DOHH2 (cell line): ENCODE data around the gene TPM2.
A peak's percentile ranks its signal among the peaks of the same experiment; 100 is the strongest.

Experiments
- H3F3A ChIP-seq: fragments of 200-600 bp; sonication (generic), shearing (Covaris generic); 2 replicates; pipeline ENCODE4 v1.6.0; 2016; ENCODE audit warnings: antibody characterized with exemption, mild to moderate bottlenecking; ENCODE audit not compliant: control insufficient read depth, insufficient read depth
- H3K27ac ChIP-seq: fragments of 200-600 bp; sonication (generic); 2 replicates; pipeline ENCODE4 v1.5.1; 2014; ENCODE audit warnings: low read depth, mild to moderate bottlenecking, low read length, moderate library complexity
- H3K27me3 ChIP-seq: fragments of 200-600 bp; sonication (generic); 2 replicates; pipeline ENCODE4 v1.6.1; 2014; ENCODE audit warnings: mild to moderate bottlenecking, low read length, mixed read lengths; ENCODE audit not compliant: control insufficient read depth
- H3K36me3 ChIP-seq: fragments of 200-600 bp; sonication (generic); 2 replicates; pipeline ENCODE4 v1.6.1; 2014; ENCODE audit warnings: mild to moderate bottlenecking, low read length, moderate library complexity, mixed read lengths; ENCODE audit not compliant: control insufficient read depth
- H3K4me1 ChIP-seq: fragments of 200-600 bp; sonication (generic); 2 replicates; pipeline ENCODE4 v1.6.1; 2014; ENCODE audit warnings: mild to moderate bottlenecking, low read length, mixed read lengths; ENCODE audit not compliant: control insufficient read depth
- H3K4me2 ChIP-seq: fragments of 200-600 bp; sonication (generic); 2 replicates; pipeline ENCODE4 v1.6.0; 2014; ENCODE audit warnings: mild to moderate bottlenecking, low read length, moderate library complexity
- H3K4me3 ChIP-seq: fragments of 200-600 bp; sonication (generic); 2 replicates; pipeline ENCODE4 v1.5.1; 2014; ENCODE audit warnings: mild to moderate bottlenecking, low read length, mixed read lengths
- H3K79me2 ChIP-seq: fragments of 200-600 bp; sonication (generic); 2 replicates; pipeline ENCODE4 v1.6.1; 2014; ENCODE audit warnings: mild to moderate bottlenecking, low read length, mixed read lengths; ENCODE audit not compliant: control insufficient read depth
- H3K9me2 ChIP-seq: fragments of 200-600 bp; sonication (generic); replicated peaks from 2 replicates; pipeline ENCODE4 v1.6.1; 2014; ENCODE audit warnings: mild to moderate bottlenecking, low read length, mixed read lengths; ENCODE audit not compliant: control insufficient read depth
- H3K9me3 ChIP-seq: fragments of 200-600 bp; sonication (generic); 2 replicates; pipeline ENCODE4 v1.6.1; 2014; ENCODE audit warnings: antibody characterized with exemption, low read length, mixed read lengths; ENCODE audit not compliant: control insufficient read depth, insufficient read depth
- H4K20me1 ChIP-seq: fragments of 200-600 bp; sonication (generic); 2 replicates; pipeline ENCODE4 v1.6.0; 2014; ENCODE audit warnings: low read depth, mild to moderate bottlenecking, antibody characterized with exemption, low read length, moderate library complexity; ENCODE audit not compliant: control insufficient read depth, insufficient read depth
- CTCF ChIP-seq: fragments of 200-600 bp; sonication (generic); IDR thresholded peaks from one replicate; pipeline ENCODE4 v1.5.1; 2014; ENCODE audit warnings: antibody characterized with exemption, mild to moderate bottlenecking, low read depth, low read length; ENCODE audit not compliant: poor library complexity, severe bottlenecking
- EZH2phosphoT487 ChIP-seq: fragments of 200-600 bp; sonication (generic); IDR thresholded peaks from 2 replicates; pipeline ENCODE4 v1.6.1; 2017; ENCODE audit warnings: borderline replicate concordance, mild to moderate bottlenecking, antibody characterized with exemption, low read length, moderate library complexity, mixed read lengths

The TPM2 gene

GRCh38 chr9:35732185-35732799 is 42.6 kb upstream of the TPM2 start, which contains the start of the genes CREB3 and TLN1:
TSS of gene CREB3 (plus strand) at chr9:35732666. CDS start at chr9:35732773, 107 bp downstream.
TSS of gene TLN1 (minus strand) at chr9:35732195. CDS start at chr9:35725694, 6,501 bp downstream.
- Histone ChIP-seq H3K36me3 (peaks cover 44% of the 10 kb centered on the region), H3K4me2 (peak within 1 kb of the TSS; percentile 94), H3K79me2 (peaks cover 58% of the 10 kb centered on the region), H3F3A (peaks cover 19% of the 10 kb centered on the region), H3K9me2 (no peaks in the 10 kb centered on the region), H3K4me1 (peaks cover 58% of the 10 kb centered on the region), H3K27me3 (no peaks in the 10 kb centered on the region), H4K20me1 (peaks cover 30% of the 10 kb centered on the region), H3K27ac (peak within 1 kb of the TSS; percentile 72), H3K4me3 (peak within 1 kb of the TSS; percentile 84), H3K9me3 (no peaks in the 10 kb centered on the region)
- TF ChIP-seq CTCF (peak; percentile 41), EZH2phosphoT487 (no peak)

- peaks cover 40% of the 10 kb centered on the region for H3K36me3 ChIP-seq
- peaks cover 64% of the 10 kb centered on the region for H3K79me2 ChIP-seq
- peaks cover 65% of the 10 kb centered on the region for H3K4me1 ChIP-seq
- peaks cover 30% of the 10 kb centered on the region for H4K20me1 ChIP-seq
- H3F3A ChIP-seq = peaks cover 19% of the 10 kb centered on the region
- H3K9me2 ChIP-seq = no peaks in the 10 kb centered on the region
- peak overlapping the region; percentile 84 for H3K4me3 ChIP-seq
- no peak for TF ChIP-seq CTCF
- TF ChIP-seq EZH2phosphoT487 = no peak
- H3K27ac ChIP-seq = peak overlapping the region; percentile 72
- no peaks in the 10 kb centered on the region for H3K27me3 ChIP-seq
- H3K9me3 ChIP-seq = no peaks in the 10 kb centered on the region
- peak overlapping the region; percentile 94 for H3K4me2 ChIP-seq
These were observed 41.9 kb upstream of the TPM2 start for GRCh38 chr9:35731415-35732184.

GRCh38 chr9:35730486-35730854 is 40.7 kb upstream of the TPM2 start:
- Histone ChIP-seq H3K4me1 (peaks cover 61% of the 10 kb centered on the region), H3K9me3 (no peaks in the 10 kb centered on the region), H3K27ac (peak overlapping the region; percentile 72), H4K20me1 (peaks cover 30% of the 10 kb centered on the region), H3F3A (peaks cover 19% of the 10 kb centered on the region), H3K4me3 (peak overlapping the region; percentile 84), H3K4me2 (peak overlapping the region; percentile 94), H3K36me3 (peaks cover 35% of the 10 kb centered on the region), H3K79me2 (peaks cover 71% of the 10 kb centered on the region), H3K9me2 (no peaks in the 10 kb centered on the region), H3K27me3 (no peaks in the 10 kb centered on the region)
- TF ChIP-seq CTCF (no peak), EZH2phosphoT487 (no peak)
